HEK293 (cell line): ENCODE data around the gene SDHAF1.
A peak's percentile ranks its signal among the peaks of the same experiment; 100 is the strongest.

ENCODE experiments used
- CTCF ChIA-PET: fragments of 350-600 bp; formaldehyde crosslinking; extraction: SDS; loops from one replicate; lab custom pipeline; 2021; ENCODE audit warnings: antibody characterized with exemption; lab: Yijun Ruan, JAX
- POLR2A ChIA-PET: fragments of 300-600 bp; formaldehyde crosslinking; extraction: SDS; loops from one replicate; lab custom pipeline; 2020; ENCODE audit warnings: antibody characterized with exemption, inconsistent platforms; lab: Yijun Ruan, JAX
- H3K27ac ChIP-seq: fragments of 200-500 bp; sonication (Bioruptor generic); 2 replicates; pipeline ENCODE4 v1.5.1; 2014; ENCODE audit warnings: low read depth, low read length, control low read depth, inconsistent platforms; ENCODE audit errors: extremely low read depth
- H3K36me3 ChIP-seq, 2 experiments: fragments of 200-500 bp in 1 of 2; sonication (Bioruptor generic) in 1 of 2; 1 replicate in 1 of 2; 2 replicates in 1 of 2; pipeline ENCODE4 v1.5.1; 2014 to 2017; ENCODE audit warnings: inconsistent platforms in 2 of 2, low read length in 2 of 2; ENCODE audit not compliant: control insufficient read depth in 2 of 2, insufficient read depth in 1 of 2
- H3K4me1 ChIP-seq: fragments of 200-500 bp; sonication (Bioruptor generic); 2 replicates; pipeline ENCODE4 v1.5.1; 2014; ENCODE audit warnings: mild to moderate bottlenecking, low read length, inconsistent platforms; ENCODE audit not compliant: control insufficient read depth, insufficient read depth
- H3K4me3 ChIP-seq: 2 replicates; pipeline ENCODE4 v1.5.1; 2011; ENCODE audit warnings: low read depth, mild to moderate bottlenecking, control low read depth, low read length, moderate library complexity
- H3K9me3 ChIP-seq: fragments of 200-500 bp; sonication (Bioruptor generic); 2 replicates; pipeline ENCODE4 v1.5.1; 2014; ENCODE audit warnings: low read depth, low read length, inconsistent platforms; ENCODE audit not compliant: control insufficient read depth, insufficient read depth
- GLIS2 ChIP-seq: fragments of 450-650 bp; formaldehyde crosslinking; IDR thresholded peaks from 2 replicates; pipeline ENCODE4 v1.5.1; 2016; ENCODE audit warnings: missing biosample characterization, missing genetic modification characterization
- IKZF3 ChIP-seq: fragments of 450-650 bp; IDR thresholded peaks from 2 replicates; pipeline ENCODE4 v1.5.0; 2018; ENCODE audit warnings: missing biosample characterization, mild to moderate bottlenecking, missing genetic modification characterization, moderate library complexity
- SETDB1 ChIP-seq: IDR thresholded peaks from one replicate; pipeline ENCODE4 v1.6.1; 2017; ENCODE audit warnings: mild to moderate bottlenecking, low read length, moderate library complexity, mixed read lengths; ENCODE audit not compliant: insufficient read length
- SP3 ChIP-seq: fragments of 450-650 bp; formaldehyde crosslinking; IDR thresholded peaks from 2 replicates; pipeline ENCODE4 v1.5.1; 2016; ENCODE audit warnings: missing biosample characterization, missing genetic modification characterization
- TCF7L2 ChIP-seq: IDR thresholded peaks from 2 replicates; pipeline ENCODE4 v1.6.1; 2011; ENCODE audit warnings: low read depth, mild to moderate bottlenecking, inconsistent platforms, low read length, moderate library complexity, borderline replicate concordance
- ZBTB17 ChIP-seq: fragments of 450-650 bp; formaldehyde crosslinking; IDR thresholded peaks from 2 replicates; pipeline ENCODE4 v1.5.1; 2016; ENCODE audit warnings: missing biosample characterization, missing genetic modification characterization
- ZFP41 ChIP-seq: fragments of 450-650 bp; formaldehyde crosslinking; IDR thresholded peaks from 2 replicates; pipeline ENCODE4 v1.5.1; 2016; ENCODE audit warnings: missing biosample characterization, missing genetic modification characterization, borderline replicate concordance
- ZFP69B ChIP-seq: fragments of 450-650 bp; formaldehyde crosslinking; IDR thresholded peaks from 2 replicates; pipeline ENCODE4 v1.5.1; 2016; ENCODE audit warnings: missing biosample characterization, missing genetic modification characterization
- ZNF10 ChIP-seq: fragments of 450-650 bp; formaldehyde crosslinking; IDR thresholded peaks from 2 replicates; pipeline ENCODE4 v1.5.1; 2017; ENCODE audit warnings: missing biosample characterization, missing genetic modification characterization
- ZNF239 ChIP-seq: fragments of 450-650 bp; formaldehyde crosslinking; IDR thresholded peaks from 2 replicates; pipeline ENCODE4 v1.5.1; 2016; ENCODE audit warnings: missing biosample characterization, missing genetic modification characterization
- ZNF335 ChIP-seq: fragments of 450-650 bp; formaldehyde crosslinking; conservative IDR thresholded peaks from 2 replicates; pipeline ENCODE4 v1.5.1; 2016; ENCODE audit warnings: missing biosample characterization, missing genetic modification characterization
- ZNF501 ChIP-seq: fragments of 450-650 bp; formaldehyde crosslinking; IDR thresholded peaks from 2 replicates; pipeline ENCODE4 v1.5.1; 2016; ENCODE audit warnings: missing biosample characterization, missing genetic modification characterization
- ZNF514 ChIP-seq: fragments of 450-650 bp; formaldehyde crosslinking; IDR thresholded peaks from 2 replicates; pipeline ENCODE4 v1.5.1; 2016; ENCODE audit warnings: missing biosample characterization, missing genetic modification characterization
- ZNF571 ChIP-seq: fragments of 450-650 bp; formaldehyde crosslinking; IDR thresholded peaks from 2 replicates; pipeline ENCODE4 v1.5.0; 2017; ENCODE audit warnings: missing biosample characterization, missing genetic modification characterization
- ZNF585B ChIP-seq: fragments of 450-650 bp; formaldehyde crosslinking; IDR thresholded peaks from 2 replicates; pipeline ENCODE4 v1.5.1; 2016; ENCODE audit warnings: missing biosample characterization, missing genetic modification characterization
- ZNF600 ChIP-seq: fragments of 450-650 bp; formaldehyde crosslinking; IDR thresholded peaks from 2 replicates; pipeline ENCODE4 v1.5.1; 2016; ENCODE audit warnings: missing biosample characterization, missing genetic modification characterization
- ZNF658 ChIP-seq: fragments of 450-650 bp; formaldehyde crosslinking; IDR thresholded peaks from 2 replicates; pipeline ENCODE4; 2016; ENCODE audit warnings: missing biosample characterization, missing genetic modification characterization
- ZNF660 ChIP-seq: fragments of 450-650 bp; IDR thresholded peaks from 2 replicates; pipeline ENCODE4 v1.5.1; 2018; ENCODE audit warnings: missing biosample characterization, mild to moderate bottlenecking, missing genetic modification characterization
- ZNF707 ChIP-seq: fragments of 450-650 bp; formaldehyde crosslinking; IDR thresholded peaks from 2 replicates; pipeline ENCODE4 v1.5.1; 2016; ENCODE audit warnings: missing biosample characterization, missing genetic modification characterization
- ZNF747 ChIP-seq: fragments of 450-650 bp; formaldehyde crosslinking; IDR thresholded peaks from 2 replicates; pipeline ENCODE4 v1.5.1; 2016; ENCODE audit warnings: missing biosample characterization, missing genetic modification characterization
- TF ChIP-seq, protein P1 (sequence below): fragments of 450-650 bp; formaldehyde crosslinking; IDR thresholded peaks from 2 replicates; pipeline ENCODE4 v1.5.1; 2016; ENCODE audit warnings: missing biosample characterization, missing genetic modification characterization
- TF ChIP-seq, protein P2 (sequence below): fragments of 450-650 bp; formaldehyde crosslinking; IDR thresholded peaks from 2 replicates; pipeline ENCODE4 v1.5.1; 2016; ENCODE audit warnings: missing biosample characterization, missing genetic modification characterization
- TF ChIP-seq, protein P3 (sequence below): fragments of 450-650 bp; formaldehyde crosslinking; IDR thresholded peaks from 2 replicates; pipeline ENCODE4 v1.5.1; 2016; ENCODE audit warnings: missing biosample characterization, missing genetic modification characterization, low read depth
- TF ChIP-seq, protein P4 (sequence below): fragments of 450-650 bp; formaldehyde crosslinking; IDR thresholded peaks from 2 replicates; pipeline ENCODE4 v1.5.1; 2016; ENCODE audit warnings: missing biosample characterization, missing genetic modification characterization
- TF ChIP-seq, protein P5 (sequence below): fragments of 450-650 bp; formaldehyde crosslinking; IDR thresholded peaks from 2 replicates; pipeline ENCODE4 v1.5.1; 2017; ENCODE audit warnings: missing biosample characterization, missing genetic modification characterization
- TF ChIP-seq, protein P6 (sequence below): fragments of 450-650 bp; formaldehyde crosslinking; IDR thresholded peaks from 2 replicates; pipeline ENCODE4 v1.5.1; 2016; ENCODE audit warnings: missing biosample characterization, missing genetic modification characterization

The SDHAF1 gene

DNA sequence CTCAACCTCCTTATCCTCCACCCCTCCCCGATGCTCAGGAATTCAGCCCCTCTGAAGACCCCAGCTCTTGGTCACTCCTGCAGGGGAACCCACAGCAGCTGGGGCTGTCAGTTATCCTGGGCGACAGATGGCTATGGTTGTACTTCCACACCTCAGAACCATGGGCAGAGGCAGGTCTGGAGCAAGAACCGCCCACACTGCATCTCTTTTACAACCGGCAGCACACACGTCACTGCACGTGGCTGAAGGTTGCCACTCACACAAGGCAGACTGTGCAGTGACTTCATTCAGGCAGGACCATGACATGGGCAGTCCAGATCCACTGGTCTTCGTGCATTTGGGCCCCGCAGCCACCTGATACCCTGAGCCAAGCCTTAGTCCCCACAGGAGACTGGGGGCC lies 21.5 kb upstream of the SDHAF1 start (continued):
- TF ChIP-seq, protein P1, sequence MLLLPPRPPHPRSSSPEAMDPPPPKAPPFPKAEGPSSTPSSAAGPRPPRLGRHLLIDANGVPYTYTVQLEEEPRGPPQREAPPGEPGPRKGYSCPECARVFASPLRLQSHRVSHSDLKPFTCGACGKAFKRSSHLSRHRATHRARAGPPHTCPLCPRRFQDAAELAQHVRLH (tag by site-specific recombination): no peak
- TF ChIP-seq ZNF658 (tag by site-specific recombination): no peak
- TF ChIP-seq ZNF514: no peak
- no peak for TF ChIP-seq IKZF3 (tag by site-specific recombination)
- no peak for TF ChIP-seq ZNF239
- TF ChIP-seq, protein P2, sequence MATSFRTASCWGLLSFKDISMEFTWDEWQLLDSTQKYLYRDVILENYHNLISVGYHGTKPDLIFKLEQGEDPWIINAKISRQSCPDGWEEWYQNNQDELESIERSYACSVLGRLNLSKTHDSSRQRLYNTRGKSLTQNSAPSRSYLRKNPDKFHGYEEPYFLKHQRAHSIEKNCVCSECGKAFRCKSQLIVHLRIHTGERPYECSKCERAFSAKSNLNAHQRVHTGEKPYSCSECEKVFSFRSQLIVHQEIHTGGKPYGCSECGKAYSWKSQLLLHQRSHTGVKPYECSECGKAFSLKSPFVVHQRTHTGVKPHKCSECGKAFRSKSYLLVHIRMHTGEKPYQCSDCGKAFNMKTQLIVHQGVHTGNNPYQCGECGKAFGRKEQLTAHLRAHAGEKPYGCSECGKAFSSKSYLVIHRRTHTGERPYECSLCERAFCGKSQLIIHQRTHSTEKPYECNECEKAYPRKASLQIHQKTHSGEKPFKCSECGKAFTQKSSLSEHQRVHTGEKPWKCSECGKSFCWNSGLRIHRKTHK (tag by site-specific recombination): no peak
- TF ChIP-seq ZNF747: no peak
- TF ChIP-seq, protein P3, sequence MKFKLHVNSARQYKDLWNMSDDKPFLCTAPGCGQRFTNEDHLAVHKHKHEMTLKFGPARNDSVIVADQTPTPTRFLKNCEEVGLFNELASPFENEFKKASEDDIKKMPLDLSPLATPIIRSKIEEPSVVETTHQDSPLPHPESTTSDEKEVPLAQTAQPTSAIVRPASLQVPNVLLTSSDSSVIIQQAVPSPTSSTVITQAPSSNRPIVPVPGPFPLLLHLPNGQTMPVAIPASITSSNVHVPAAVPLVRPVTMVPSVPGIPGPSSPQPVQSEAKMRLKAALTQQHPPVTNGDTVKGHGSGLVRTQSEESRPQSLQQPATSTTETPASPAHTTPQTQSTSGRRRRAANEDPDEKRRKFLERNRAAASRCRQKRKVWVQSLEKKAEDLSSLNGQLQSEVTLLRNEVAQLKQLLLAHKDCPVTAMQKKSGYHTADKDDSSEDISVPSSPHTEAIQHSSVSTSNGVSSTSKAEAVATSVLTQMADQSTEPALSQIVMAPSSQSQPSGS (tag by site-specific recombination): 0 out of 2 replicates have a peak, but pooled peaks have one; percentile 8
- TF ChIP-seq ZNF10: no peak
- no peak for TF ChIP-seq TCF7L2
- TF ChIP-seq ZNF600 (tag by site-specific recombination): peak; percentile 67
- TF ChIP-seq, protein P4, sequence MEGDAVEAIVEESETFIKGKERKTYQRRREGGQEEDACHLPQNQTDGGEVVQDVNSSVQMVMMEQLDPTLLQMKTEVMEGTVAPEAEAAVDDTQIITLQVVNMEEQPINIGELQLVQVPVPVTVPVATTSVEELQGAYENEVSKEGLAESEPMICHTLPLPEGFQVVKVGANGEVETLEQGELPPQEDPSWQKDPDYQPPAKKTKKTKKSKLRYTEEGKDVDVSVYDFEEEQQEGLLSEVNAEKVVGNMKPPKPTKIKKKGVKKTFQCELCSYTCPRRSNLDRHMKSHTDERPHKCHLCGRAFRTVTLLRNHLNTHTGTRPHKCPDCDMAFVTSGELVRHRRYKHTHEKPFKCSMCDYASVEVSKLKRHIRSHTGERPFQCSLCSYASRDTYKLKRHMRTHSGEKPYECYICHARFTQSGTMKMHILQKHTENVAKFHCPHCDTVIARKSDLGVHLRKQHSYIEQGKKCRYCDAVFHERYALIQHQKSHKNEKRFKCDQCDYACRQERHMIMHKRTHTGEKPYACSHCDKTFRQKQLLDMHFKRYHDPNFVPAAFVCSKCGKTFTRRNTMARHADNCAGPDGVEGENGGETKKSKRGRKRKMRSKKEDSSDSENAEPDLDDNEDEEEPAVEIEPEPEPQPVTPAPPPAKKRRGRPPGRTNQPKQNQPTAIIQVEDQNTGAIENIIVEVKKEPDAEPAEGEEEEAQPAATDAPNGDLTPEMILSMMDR: no peak
- no peak for TF ChIP-seq SETDB1
- TF ChIP-seq ZNF571 (tag by site-specific recombination): no peak

DNA sequence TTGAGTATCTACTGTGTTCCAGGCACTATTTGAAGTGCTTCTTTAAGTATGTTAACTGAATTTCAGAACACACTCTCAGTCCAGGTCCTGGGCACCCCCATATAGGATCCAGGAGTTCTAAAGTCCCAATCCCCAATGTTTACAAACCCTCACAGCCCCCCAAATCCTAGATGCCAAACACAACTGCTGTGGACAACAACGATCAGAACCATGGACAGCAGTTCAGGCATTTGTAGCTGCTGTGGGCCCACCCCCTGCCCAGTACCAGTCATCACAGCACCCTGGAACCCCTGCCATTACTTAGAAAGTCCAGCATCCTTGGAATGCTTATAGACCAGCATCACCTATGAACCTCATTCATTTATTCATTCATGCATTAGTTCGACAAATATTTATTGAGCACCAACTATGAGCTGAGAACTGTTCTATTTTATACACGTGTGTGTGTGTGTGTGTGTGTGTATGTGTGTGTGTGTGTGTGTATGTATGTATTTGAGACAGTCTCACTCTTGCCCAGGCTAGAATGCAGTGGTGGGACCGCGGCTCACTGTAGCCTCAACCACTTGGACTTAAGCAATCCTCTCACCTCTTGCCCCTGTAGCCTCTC lies 19.3 kb upstream of the SDHAF1 start:
- ChIA-PET CTCF (interaction anchor here (0.5 to 1.3 kb wide), 10 partner anchors 9 to 389 kb away, joined by 3 to 9 read pairs (median 4); no protein-coding TSS in a partner anchor), POLR2A (interaction anchor here (0.5 to 2.1 kb wide), 6 partner anchors 38 to 810 kb away, joined by 3 to 6 read pairs (median 3); partner anchors contain the start of genes ALKBH6 and THAP8)
- TF ChIP-seq, protein P4: no peak
- TF ChIP-seq ZFP69B (tag by site-specific recombination) (peak; percentile 100), ZNF501 (tag by site-specific recombination) (no peak), ZBTB17 (peak; percentile 75), ZFP41 (tag by site-specific recombination) (no peak), ZNF335 (no peak), SP3 (tag by site-specific recombination) (no peak), ZNF660 (tag by site-specific recombination) (no peak), ZNF707 (tag by site-specific recombination) (no peak), ZNF585B (tag by site-specific recombination) (no peak), GLIS2 (tag by site-specific recombination) (peak; percentile 75)
- TF ChIP-seq, protein P5, sequence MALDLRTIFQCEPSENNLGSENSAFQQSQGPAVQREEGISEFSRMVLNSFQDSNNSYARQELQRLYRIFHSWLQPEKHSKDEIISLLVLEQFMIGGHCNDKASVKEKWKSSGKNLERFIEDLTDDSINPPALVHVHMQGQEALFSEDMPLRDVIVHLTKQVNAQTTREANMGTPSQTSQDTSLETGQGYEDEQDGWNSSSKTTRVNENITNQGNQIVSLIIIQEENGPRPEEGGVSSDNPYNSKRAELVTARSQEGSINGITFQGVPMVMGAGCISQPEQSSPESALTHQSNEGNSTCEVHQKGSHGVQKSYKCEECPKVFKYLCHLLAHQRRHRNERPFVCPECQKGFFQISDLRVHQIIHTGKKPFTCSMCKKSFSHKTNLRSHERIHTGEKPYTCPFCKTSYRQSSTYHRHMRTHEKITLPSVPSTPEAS: peak; percentile 88
- TF ChIP-seq, protein P6, sequence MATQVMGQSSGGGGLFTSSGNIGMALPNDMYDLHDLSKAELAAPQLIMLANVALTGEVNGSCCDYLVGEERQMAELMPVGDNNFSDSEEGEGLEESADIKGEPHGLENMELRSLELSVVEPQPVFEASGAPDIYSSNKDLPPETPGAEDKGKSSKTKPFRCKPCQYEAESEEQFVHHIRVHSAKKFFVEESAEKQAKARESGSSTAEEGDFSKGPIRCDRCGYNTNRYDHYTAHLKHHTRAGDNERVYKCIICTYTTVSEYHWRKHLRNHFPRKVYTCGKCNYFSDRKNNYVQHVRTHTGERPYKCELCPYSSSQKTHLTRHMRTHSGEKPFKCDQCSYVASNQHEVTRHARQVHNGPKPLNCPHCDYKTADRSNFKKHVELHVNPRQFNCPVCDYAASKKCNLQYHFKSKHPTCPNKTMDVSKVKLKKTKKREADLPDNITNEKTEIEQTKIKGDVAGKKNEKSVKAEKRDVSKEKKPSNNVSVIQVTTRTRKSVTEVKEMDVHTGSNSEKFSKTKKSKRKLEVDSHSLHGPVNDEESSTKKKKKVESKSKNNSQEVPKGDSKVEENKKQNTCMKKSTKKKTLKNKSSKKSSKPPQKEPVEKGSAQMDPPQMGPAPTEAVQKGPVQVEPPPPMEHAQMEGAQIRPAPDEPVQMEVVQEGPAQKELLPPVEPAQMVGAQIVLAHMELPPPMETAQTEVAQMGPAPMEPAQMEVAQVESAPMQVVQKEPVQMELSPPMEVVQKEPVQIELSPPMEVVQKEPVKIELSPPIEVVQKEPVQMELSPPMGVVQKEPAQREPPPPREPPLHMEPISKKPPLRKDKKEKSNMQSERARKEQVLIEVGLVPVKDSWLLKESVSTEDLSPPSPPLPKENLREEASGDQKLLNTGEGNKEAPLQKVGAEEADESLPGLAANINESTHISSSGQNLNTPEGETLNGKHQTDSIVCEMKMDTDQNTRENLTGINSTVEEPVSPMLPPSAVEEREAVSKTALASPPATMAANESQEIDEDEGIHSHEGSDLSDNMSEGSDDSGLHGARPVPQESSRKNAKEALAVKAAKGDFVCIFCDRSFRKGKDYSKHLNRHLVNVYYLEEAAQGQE: peak; percentile 100

More for the DNA sequence above, 19.3 kb upstream of the SDHAF1 start:
- H3K4me1 ChIP-seq: no peaks in the 10 kb centered on the region
- H3K9me3 ChIP-seq: no peaks in the 10 kb centered on the region
- no peak overlapping the region for H3K4me3 ChIP-seq
- no peak overlapping the region for H3K27ac ChIP-seq
- H3K36me3 ChIP-seq: no peaks in the 10 kb centered on the region; a peak in 1 of 3 replicates
